K562 (cell line): Measurements from ENCODE around the gene AGAP1. TPM values are rescaled to one million over a fixed set of nuclear protein-coding genes. Genes with fewer than 3 reads are reported as not detected.

Experiments
- ATAC-seq: fragments of 200-7000 bp; cut with Tn5 transposase; 3 replicates; pipeline ENCODE4 v1.9.1; 2020; ENCODE audit warnings: moderate library complexity
- BruUV-seq: library from RNA; stranded (reverse); fragments of 400-500 nt; replicated peaks from 2 replicates; lab custom pipeline; 2021; lab: Mats Ljungman, UMichigan
- CTCF ChIA-PET: fragments of 300-600 bp; formaldehyde crosslinking; extraction: SDS; loops from one replicate; lab custom pipeline; 2021; ENCODE audit warnings: low intra/inter-chr PET ratio; lab: Yijun Ruan, JAX
- POLR2A ChIA-PET: fragments of 300-600, 350-650 bp; sonication (Branson Sonifier 250); formaldehyde crosslinking; extraction: SDS; loops from one replicate; lab custom pipeline; 2021; ENCODE audit warnings: antibody characterized with exemption, inconsistent platforms; lab: Yijun Ruan, JAX
- DNase-seq, 4 experiments: peaks; one replicate each; pipeline versions ENCODE4 v3.0.0 to v3.0.0-alpha.2; 2011 to 2018; ENCODE audit warnings: low spot score in 3 of 4, mixed read lengths in 3 of 4; ENCODE audit errors: extremely low read depth in 1 of 4
- FAIRE-seq: peaks from 2 replicates; lab custom pipeline; 2011; peaks lifted over from hg19 to GRCh38; lab: Jason Lieb, UNC
- H2AFZ ChIP-seq: 2 replicates; pipeline ENCODE4 v1.6.0; 2011; ENCODE audit warnings: low read depth, low read length, control low read depth, inconsistent platforms
- H3K27ac ChIP-seq: fragments of 200-600 bp; 3 replicates; pipeline ENCODE4 v1.8.0; 2011; ENCODE audit warnings: low read depth, mild to moderate bottlenecking, control low read depth, inconsistent platforms, low read length, moderate library complexity, mixed read lengths; ENCODE audit errors: extremely low read depth
- H3K27me3 ChIP-seq, 2 experiments: fragments of 300-600 bp in 1 of 2; 2 replicates in 1 of 2; 3 replicates in 1 of 2; pipeline versions ENCODE4 v1.6.0 to v1.8.0; 2011; ENCODE audit warnings: inconsistent platforms in 2 of 2, low read length in 2 of 2, mild to moderate bottlenecking in 1 of 2, mixed read lengths in 1 of 2, moderate library complexity in 1 of 2; ENCODE audit not compliant: control insufficient read depth in 2 of 2, insufficient read depth in 2 of 2
- H3K36me3 ChIP-seq: fragments of 300-600 bp; 3 replicates; pipeline ENCODE4 v1.8.0; 2011; ENCODE audit warnings: mild to moderate bottlenecking, low read length, inconsistent platforms; ENCODE audit not compliant: control insufficient read depth, insufficient read depth
- H3K4me1 ChIP-seq, 2 experiments: fragments of 200-600 bp in 1 of 2; replicated peaks in 1 of 2; 2 replicates in 1 of 2; 3 replicates in 1 of 2; pipeline versions ENCODE4 v1.5.1 to v1.8.0; 2011; ENCODE audit warnings: inconsistent platforms in 2 of 2, low read length in 2 of 2, mild to moderate bottlenecking in 1 of 2, mixed read lengths in 1 of 2, moderate library complexity in 1 of 2; ENCODE audit not compliant: control insufficient read depth in 2 of 2, insufficient read depth in 2 of 2
- H3K4me2 ChIP-seq: 2 replicates; pipeline ENCODE4 v1.6.1; 2011; ENCODE audit warnings: low read length, control low read depth, inconsistent platforms, mixed read lengths; ENCODE audit not compliant: insufficient read depth
- H3K4me3 ChIP-seq: fragments of 200-600 bp; sonication (generic), shearing (Covaris generic); 2 replicates; pipeline ENCODE4 v1.5.1; 2016; ENCODE audit warnings: control low read depth, inconsistent platforms
- H3K79me2 ChIP-seq: fragments of 200-600 bp; 3 replicates; pipeline ENCODE4 v1.8.0; 2011; ENCODE audit warnings: low read length, inconsistent platforms; ENCODE audit not compliant: control insufficient read depth, insufficient read depth
- H3K9ac ChIP-seq, 2 experiments: 2 replicates each; pipeline versions ENCODE4 v1.6.0 to v1.6.1; 2011; ENCODE audit warnings: low read depth in 2 of 2, low read length in 2 of 2, control low read depth in 1 of 2, inconsistent platforms in 1 of 2, mild to moderate bottlenecking in 1 of 2, mixed read lengths in 1 of 2; ENCODE audit not compliant: insufficient read depth in 1 of 2
- H3K9me1 ChIP-seq: one replicate; pipeline ENCODE4 v1.6.0; 2011; ENCODE audit warnings: inconsistent platforms, mild to moderate bottlenecking, low read length, moderate library complexity; ENCODE audit not compliant: control insufficient read depth, insufficient read depth
- H3K9me3 ChIP-seq: replicated peaks from 2 replicates; pipeline ENCODE4 v1.5.1; 2011; ENCODE audit warnings: low read depth, low read length, inconsistent platforms; ENCODE audit not compliant: control insufficient read depth, insufficient read depth
- H4K20me1 ChIP-seq: replicated peaks from 2 replicates; pipeline ENCODE4 v1.6.1; 2011; ENCODE audit warnings: low read length, inconsistent platforms, mixed read lengths; ENCODE audit not compliant: control insufficient read depth, insufficient read depth
- ATF4 ChIP-seq: fragments of 450-650 bp; formaldehyde crosslinking; IDR thresholded peaks from 2 replicates; pipeline ENCODE4 v1.4.0; 2022; ENCODE audit warnings: mild to moderate bottlenecking, moderate library complexity
- HES1 ChIP-seq: fragments of 450-650 bp; IDR thresholded peaks from 2 replicates; pipeline ENCODE4 v1.6.1; 2016; ENCODE audit warnings: low read depth, mild to moderate bottlenecking, moderate library complexity
- SOX6 ChIP-seq: fragments of 450-650 bp; IDR thresholded peaks from 2 replicates; pipeline ENCODE4 v1.6.1; 2014; ENCODE audit warnings: mild to moderate bottlenecking
- ZBTB7A ChIP-seq: IDR thresholded peaks from 2 replicates; pipeline ENCODE4 v1.6.1; 2011; ENCODE audit warnings: low read depth, mild to moderate bottlenecking, low read length, moderate library complexity, borderline replicate concordance; ENCODE audit not compliant: control insufficient read depth
- ZNF354B ChIP-seq: fragments of 250-450 bp; sonication (Bioruptor Pico); IDR thresholded peaks from 2 replicates; pipeline ENCODE4 v1.4.0; 2020
- ZNF41 ChIP-seq: fragments of 250-450 bp; sonication (Bioruptor Pico); conservative IDR thresholded peaks from 2 replicates; pipeline ENCODE4 v1.4.0; 2020; ENCODE audit warnings: mild to moderate bottlenecking
- ZNF551 ChIP-seq: fragments of 250-450 bp; sonication (Bioruptor Pico); IDR thresholded peaks from 2 replicates; pipeline ENCODE4 v1.5.0; 2021; ENCODE audit warnings: mild to moderate bottlenecking, moderate library complexity
- WGBS: fragments of 100-300 bp; shearing (Covaris generic); methylation state at CpG from one replicate; pipeline ENCODE4 v1.1.6; 2016; ENCODE audit warnings: low coverage, mixed read lengths; ENCODE audit not compliant: insufficient coverage; ENCODE audit errors: missing lambda C conversion rate; 5-methylcytosine and 5-hydroxymethylcytosine counted together
- in situ Hi-C: fragments of 300-500 bp; cut with MboI; formaldehyde crosslinking; loops from 4 replicates; pipeline ENCODE4 v1.15.0; 2018; ENCODE audit warnings: inconsistent platforms, mixed read lengths
- intact Hi-C: fragments of 100-400 bp; cut with micrococcal nuclease; formaldehyde crosslinking; loops from 2 replicates; pipeline ENCODE4 v1.14.2; 2022
- polyA plus RNA-seq, 8 experiments: library from polyadenylated mRNA; depleted of rRNA in 4 of 8; stranded (reverse) in 5 of 8; unstranded in 3 of 8; fragments of >200 nt; fragmentation: Nextera tagmentation in 2 of 8; fragmentation: Illumina TruSeq in 1 of 8; extraction: Ambion mirVana in 2 of 8; extraction: Trizol in 1 of 8; gene quantifications; 2 replicates each; pipeline versions ENCODE4 v1.2.1 to v1.2.3, GENCODE V29; 2011 to 2014; ENCODE audit warnings: inconsistent platforms in 1 of 8, missing spikeins in 1 of 8
- total RNA-seq, 7 experiments: library from RNA; depleted of rRNA in 6 of 7; stranded (reverse); fragments of >200 nt in 6 of 7; fragmentation: Illumina TruSeq in 2 of 7; extraction: Trizol in 2 of 7; gene quantifications; 2 replicates each; pipeline versions ENCODE4 v1.2.1 to v1.2.3, GENCODE V29; 2011 to 2021; ENCODE audit warnings: low replicate concordance in 1 of 7
- TF ChIP-seq, protein P1 (sequence below): IDR thresholded peaks from 2 replicates; pipeline ENCODE4 v1.6.1; 2012; ENCODE audit warnings: low read depth, low read length, improper control_type of control experiment, borderline replicate concordance
- TF ChIP-seq, protein P2 (sequence below): IDR thresholded peaks from 2 replicates; pipeline ENCODE4 v1.6.1; 2016; ENCODE audit warnings: missing genetic modification characterization, missing compliant biosample characterization

The AGAP1 gene
- total and polyA plus RNA-seq, 9 of the 15 experiments (the other 6 are each of a cell fraction or from before 2014, with no cell fraction given): 1.3 to 24.0 (median 10.6) TPM

DNA sequence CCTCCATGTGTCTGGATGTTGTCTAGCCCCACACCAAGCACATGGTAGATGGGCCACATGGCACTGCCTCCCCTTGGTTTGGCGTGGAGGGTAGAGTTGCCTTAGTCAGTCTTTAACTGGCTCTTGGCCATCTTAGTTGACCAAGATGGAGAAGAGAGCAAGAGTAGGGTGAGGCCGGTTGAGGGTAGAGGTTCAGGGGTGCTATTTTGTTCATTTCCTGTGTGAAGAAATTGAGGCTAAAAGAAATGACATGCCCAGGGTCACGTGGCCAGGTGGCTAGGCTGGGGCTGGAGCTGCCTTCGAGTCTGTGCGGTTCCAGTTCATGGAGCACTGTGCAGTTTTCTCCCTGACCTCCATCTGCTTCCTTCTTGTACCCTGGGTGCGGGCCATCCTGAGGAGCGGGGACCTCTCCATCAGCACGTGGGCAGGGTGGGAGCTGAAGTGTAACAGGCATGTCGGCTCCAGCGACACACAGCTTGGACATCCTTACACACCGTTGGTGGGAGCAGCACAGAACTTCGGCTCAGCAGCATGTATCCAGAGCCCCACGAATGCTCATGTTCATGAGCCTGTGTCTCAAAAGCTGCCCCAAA, 461.1 kb downstream of the AGAP1 start:
- Histone ChIP-seq H4K20me1 (no peaks in the 10 kb centered on the region), H3K9ac (no peak overlapping the region), H2AFZ (no peak overlapping the region), H3K9me3 (no peaks in the 10 kb centered on the region), H3K4me3 (no peak overlapping the region), H3K4me1 (no peaks in the 10 kb centered on the region), H3K4me2 (no peak overlapping the region), H3K27ac (no peak overlapping the region), H3K79me2 (no peaks in the 10 kb centered on the region), H3K36me3 (no peaks in the 10 kb centered on the region), H3K9me1 (no peaks in the 10 kb centered on the region), H3K27me3 (no peaks in the 10 kb centered on the region)
- BruUV-seq: no TSS peak
- FAIRE-seq (no peak), ATAC-seq (no peak), DNase-seq (no peak)
- no peak for TF ChIP-seq SOX6
- TF ChIP-seq ZNF354B (CRISPR knock-in tag): no peak
- TF ChIP-seq ZBTB7A: no peak
- TF ChIP-seq HES1: no peak
- no peak for TF ChIP-seq ZNF41 (CRISPR knock-in tag)
- TF ChIP-seq ATF4 (CRISPR knock-in tag): no peak
- TF ChIP-seq, protein P1, sequence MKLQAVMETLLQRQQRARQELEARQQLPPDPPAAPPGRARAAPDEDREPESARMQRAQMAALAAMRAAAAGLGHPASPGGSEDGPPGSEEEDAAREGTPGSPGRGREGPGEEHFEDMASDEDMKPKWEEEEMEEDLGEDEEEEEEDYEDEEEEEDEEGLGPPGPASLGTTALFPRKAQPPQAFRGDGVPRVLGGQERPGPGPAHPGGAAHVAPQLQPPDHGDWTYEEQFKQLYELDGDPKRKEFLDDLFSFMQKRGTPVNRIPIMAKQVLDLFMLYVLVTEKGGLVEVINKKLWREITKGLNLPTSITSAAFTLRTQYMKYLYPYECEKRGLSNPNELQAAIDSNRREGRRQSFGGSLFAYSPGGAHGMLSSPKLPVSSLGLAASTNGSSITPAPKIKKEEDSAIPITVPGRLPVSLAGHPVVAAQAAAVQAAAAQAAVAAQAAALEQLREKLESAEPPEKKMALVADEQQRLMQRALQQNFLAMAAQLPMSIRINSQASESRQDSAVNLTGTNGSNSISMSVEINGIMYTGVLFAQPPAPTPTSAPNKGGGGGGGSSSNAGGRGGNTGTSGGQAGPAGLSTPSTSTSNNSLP: no peak
- no peak for TF ChIP-seq ZNF551 (CRISPR knock-in tag)
- TF ChIP-seq, protein P2, sequence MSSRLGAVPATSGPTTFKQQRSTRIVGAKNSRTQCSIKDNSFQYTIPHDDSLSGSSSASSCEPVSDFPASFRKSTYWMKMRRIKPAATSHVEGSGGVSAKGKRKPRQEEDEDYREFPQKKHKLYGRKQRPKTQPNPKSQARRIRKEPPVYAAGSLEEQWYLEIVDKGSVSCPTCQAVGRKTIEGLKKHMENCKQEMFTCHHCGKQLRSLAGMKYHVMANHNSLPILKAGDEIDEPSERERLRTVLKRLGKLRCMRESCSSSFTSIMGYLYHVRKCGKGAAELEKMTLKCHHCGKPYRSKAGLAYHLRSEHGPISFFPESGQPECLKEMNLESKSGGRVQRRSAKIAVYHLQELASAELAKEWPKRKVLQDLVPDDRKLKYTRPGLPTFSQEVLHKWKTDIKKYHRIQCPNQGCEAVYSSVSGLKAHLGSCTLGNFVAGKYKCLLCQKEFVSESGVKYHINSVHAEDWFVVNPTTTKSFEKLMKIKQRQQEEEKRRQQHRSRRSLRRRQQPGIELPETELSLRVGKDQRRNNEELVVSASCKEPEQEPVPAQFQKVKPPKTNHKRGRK (tag): no peak
- POLR2A ChIA-PET: no interaction called here
- intact Hi-C loops (no loop called here), in situ Hi-C loops (no loop called here)
- CTCF ChIA-PET: no interaction called here
- WGBS: 79% methylated on average over 9 of the region's 13 CpGs
